ENCODE measurements around the gene TMEM82. TPM values are rescaled to one million over a fixed set of nuclear protein-coding genes. Genes with fewer than 3 reads are reported as not detected.
A peak's percentile ranks its signal among the peaks of the same experiment; 100 is the strongest.

TMEM82 gene
- total and polyA plus RNA-seq, 9 of the 15 experiments (the other 6 are each of a cell fraction or from before 2014, with no cell fraction given): not detected

- no peak overlapping the region for H3K4me2 ChIP-seq (ENCODE audit: insufficient read depth, low read length)
- no TSS peak for BruUV-seq (replicated peaks)
- intact Hi-C loops (cut with micrococcal nuclease) (no loop called here), in situ Hi-C loops (cut with MboI) (no loop called here)
- H2AFZ ChIP-seq (ENCODE audit: low read depth, low read length): no peak overlapping the region
- ATAC-seq (no peak), FAIRE-seq (no peak), DNase-seq (ENCODE audit: extremely low read depth in 1 of 4, low spot score in 3 of 4) (no peak)
- ChIA-PET CTCF (ENCODE audit: low intra/inter-chr PET ratio) (no interaction called here), POLR2A (interaction anchor here (0.5 to 1.0 kb wide), 4 partner anchors 12 to 282 kb away, joined by 3 to 4 read pairs (median 3); no protein-coding TSS in a partner anchor)
- H3K9ac ChIP-seq (ENCODE audit: insufficient read depth in 1 of 2, low read depth in 2 of 2, low read length in 2 of 2): no peak overlapping the region; a peak in 1 of 4 replicates
- 88% methylated on average over 11 of the region's 17 CpGs for WGBS (ENCODE audit: insufficient coverage, low coverage, missing lambda C conversion rate)
- H3K36me3 ChIP-seq (ENCODE audit: control insufficient read depth, insufficient read depth, low read length): peaks cover 46% of the 10 kb centered on the region; the same call in 2 of the 3 replicates
- H3K4me1 ChIP-seq (replicated peaks in 1 of 2; ENCODE audit: control insufficient read depth in 2 of 2, insufficient read depth in 2 of 2, low read length in 2 of 2): peaks cover 0 to 68% of the 10 kb centered on the region in 2 experiments; a peak in 2 of 5 replicates
- H4K20me1 ChIP-seq (replicated peaks; ENCODE audit: control insufficient read depth, insufficient read depth, low read length): no peaks in the 10 kb centered on the region; the same call in 1 of the 2 replicates
- no peaks in the 10 kb centered on the region for H3K9me3 ChIP-seq (replicated peaks; ENCODE audit: control insufficient read depth, insufficient read depth, low read depth, low read length)
- no peaks in the 10 kb centered on the region for H3K9me1 ChIP-seq (ENCODE audit: control insufficient read depth, insufficient read depth, low read length)
- H3K27me3 ChIP-seq (ENCODE audit: control insufficient read depth in 2 of 2, insufficient read depth in 2 of 2, low read length in 2 of 2): no peaks in the 10 kb centered on the region
- no peak overlapping the region for H3K27ac ChIP-seq (ENCODE audit: extremely low read depth, low read depth, low read length)
- H3K4me3 ChIP-seq: no peak overlapping the region
- no peaks in the 10 kb centered on the region for H3K79me2 ChIP-seq (ENCODE audit: control insufficient read depth, insufficient read depth, low read length)
- TF ChIP-seq SUPT5H (IDR thresholded peaks at IDR 0.05): 0 out of 2 replicates have a peak, but pooled peaks have one; percentile 31
- no peak for TF ChIP-seq MXD1 (CRISPR knock-in tag; IDR thresholded peaks at IDR 0.05; ENCODE audit: borderline replicate concordance, poor library complexity, severe bottlenecking)
- TF ChIP-seq E2F6 (IDR thresholded peaks at IDR 0.05; ENCODE audit: borderline replicate concordance in 1 of 2, extremely low read depth in 1 of 2, insufficient read depth in 1 of 2, insufficient read length in 1 of 2, low read depth in 1 of 2, low read length in 1 of 2, poor library complexity in 1 of 2, severe bottlenecking in 1 of 2): no peak
- TF ChIP-seq PRDM10 (IDR thresholded peaks at IDR 0.05; ENCODE audit: partially characterized antibody): no peak
- TF ChIP-seq ATF4 (CRISPR knock-in tag; IDR thresholded peaks at IDR 0.05): no peak
- no peak for TF ChIP-seq ZNF232 (CRISPR knock-in tag; IDR thresholded peaks at IDR 0.05)
- no peak for TF ChIP-seq ZNF277 (CRISPR knock-in tag; IDR thresholded peaks at IDR 0.05; ENCODE audit: borderline replicate concordance)
- no peak for TF ChIP-seq ZNF165 (CRISPR knock-in tag; IDR thresholded peaks at IDR 0.05; ENCODE audit: borderline replicate concordance)
- TF ChIP-seq RBM34 (IDR thresholded peaks at IDR 0.05; ENCODE audit: borderline replicate concordance, insufficient read depth, low read length): no peak
- TF ChIP-seq ZNF511 (CRISPR knock-in tag; IDR thresholded peaks at IDR 0.05): no peak
Measured at GRCh38 chr1:15734901-15735300, 7.4 kb upstream of the TMEM82 start.
